OCI-LY7 (cell line): ENCODE measurements around the gene TSPAN17.

ENCODE experiments used
- EZH2phosphoT487 ChIP-seq: fragments of 200-600 bp; sonication (generic); IDR thresholded peaks from 2 replicates; pipeline ENCODE4 v1.6.1; 2018; ENCODE audit warnings: low read depth, borderline replicate concordance, mild to moderate bottlenecking, mixed run types, antibody characterized with exemption, low read length, moderate library complexity, mixed read lengths
- TF ChIP-seq, protein P1 (sequence below): fragments of 200-600 bp; sonication (generic); conservative IDR thresholded peaks from 2 replicates; pipeline ENCODE4 v1.5.1; 2014; ENCODE audit warnings: mild to moderate bottlenecking, antibody characterized with exemption, low read length, moderate library complexity, mixed read lengths

DNA sequence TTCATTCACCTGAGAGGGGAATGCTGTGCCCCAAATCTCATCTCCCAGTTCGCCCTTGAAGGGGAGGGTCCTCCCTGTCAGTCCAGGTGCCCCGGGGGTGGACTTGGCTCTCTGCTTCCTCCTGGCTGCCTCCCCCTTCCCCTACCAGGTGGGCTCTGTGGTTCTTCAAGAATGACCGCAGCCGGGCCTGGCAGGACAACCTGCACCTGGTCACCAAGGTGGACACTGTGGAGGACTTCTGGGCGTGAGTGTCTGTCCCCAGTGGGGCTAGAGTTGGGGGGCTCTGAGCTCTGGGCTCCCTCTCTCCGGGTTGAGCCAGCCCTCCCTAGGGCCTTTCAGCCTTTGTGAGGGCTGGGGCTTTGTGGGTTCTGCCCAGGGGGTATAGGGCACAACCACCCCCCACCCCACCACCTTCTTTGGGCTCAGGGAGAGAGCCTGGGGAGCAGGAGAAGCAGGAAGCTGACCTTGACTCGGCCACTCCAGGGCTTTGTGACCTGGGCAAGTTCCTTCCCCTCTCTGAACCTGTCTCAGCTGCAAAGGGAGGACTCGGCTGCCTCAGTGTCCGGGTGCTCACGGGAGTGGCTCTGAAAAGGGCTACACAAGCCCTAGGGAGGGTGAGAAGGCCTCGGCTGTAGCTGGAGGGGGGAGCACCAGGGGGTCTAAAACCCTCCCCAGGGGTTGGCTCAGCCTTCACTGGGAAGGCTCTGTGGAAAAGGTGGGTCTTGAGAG, 3.6 kb upstream of the TSPAN17 start:
- TF ChIP-seq, protein P1, sequence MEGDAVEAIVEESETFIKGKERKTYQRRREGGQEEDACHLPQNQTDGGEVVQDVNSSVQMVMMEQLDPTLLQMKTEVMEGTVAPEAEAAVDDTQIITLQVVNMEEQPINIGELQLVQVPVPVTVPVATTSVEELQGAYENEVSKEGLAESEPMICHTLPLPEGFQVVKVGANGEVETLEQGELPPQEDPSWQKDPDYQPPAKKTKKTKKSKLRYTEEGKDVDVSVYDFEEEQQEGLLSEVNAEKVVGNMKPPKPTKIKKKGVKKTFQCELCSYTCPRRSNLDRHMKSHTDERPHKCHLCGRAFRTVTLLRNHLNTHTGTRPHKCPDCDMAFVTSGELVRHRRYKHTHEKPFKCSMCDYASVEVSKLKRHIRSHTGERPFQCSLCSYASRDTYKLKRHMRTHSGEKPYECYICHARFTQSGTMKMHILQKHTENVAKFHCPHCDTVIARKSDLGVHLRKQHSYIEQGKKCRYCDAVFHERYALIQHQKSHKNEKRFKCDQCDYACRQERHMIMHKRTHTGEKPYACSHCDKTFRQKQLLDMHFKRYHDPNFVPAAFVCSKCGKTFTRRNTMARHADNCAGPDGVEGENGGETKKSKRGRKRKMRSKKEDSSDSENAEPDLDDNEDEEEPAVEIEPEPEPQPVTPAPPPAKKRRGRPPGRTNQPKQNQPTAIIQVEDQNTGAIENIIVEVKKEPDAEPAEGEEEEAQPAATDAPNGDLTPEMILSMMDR = no peak
- no peak for TF ChIP-seq EZH2phosphoT487
